Measurements from ENCODE around the gene SNRK.
"Not testable (repeated sequence)": the region's sequence is repeated elsewhere in the genome, so short reads cannot be mapped to it uniquely, and the experiment has no call there.

Gene SNRK

GRCh38 chr3:43346978-43347749 lies 60.8 kb downstream of the SNRK start:
- DNase-seq: no peak

- DNase-seq: no peak
These were observed 61.4 kb downstream of the SNRK start for GRCh38 chr3:43347774-43348173.

- no peak for DNase-seq
These were observed 62.0 kb downstream of the SNRK start for GRCh38 chr3:43348350-43348749.

GRCh38 chr3:43348852-43349574 lies 62.7 kb downstream of the SNRK start:
- DNase-seq: no peak

- no peak for DNase-seq
These were observed 63.4 kb downstream of the SNRK start for GRCh38 chr3:43349716-43350115.

- no peak for DNase-seq
These were observed 67.1 kb downstream of the SNRK start for GRCh38 chr3:43353393-43353792.

- no peak for DNase-seq
These were observed 67.8 kb downstream of the SNRK start for GRCh38 chr3:43353923-43354670.

GRCh38 chr3:43356033-43356432 lies 69.7 kb downstream of the SNRK start:
- DNase-seq: not testable (repeated sequence)

GRCh38 chr3:43361077-43361476 lies 74.7 kb downstream of the SNRK start:
- DNase-seq: no peak

- DNase-seq: no peak
These were observed 75.8 kb downstream of the SNRK start for GRCh38 chr3:43362183-43362582.

- no peak for DNase-seq
These were observed 76.6 kb downstream of the SNRK start for GRCh38 chr3:43362961-43363360.

GRCh38 chr3:43363621-43364266 lies 77.4 kb downstream of the SNRK start:
- no peak for DNase-seq

GRCh38 chr3:43364494-43364893 lies 78.2 kb downstream of the SNRK start:
- DNase-seq: no peak

- DNase-seq: no peak
These were observed 78.6 kb downstream of the SNRK start for GRCh38 chr3:43364926-43365325.

GRCh38 chr3:43365601-43366305 lies 79.4 kb downstream of the SNRK start:
- no peak for DNase-seq

GRCh38 chr3:43366481-43366880 lies 80.1 kb downstream of the SNRK start:
- DNase-seq: no peak

- no peak for DNase-seq
These were observed 80.5 kb downstream of the SNRK start for GRCh38 chr3:43366885-43367284.

- DNase-seq: no peak
These were observed 83.3 kb downstream of the SNRK start for GRCh38 chr3:43369404-43370292.

- no peak for DNase-seq
These were observed 84.1 kb downstream of the SNRK start for GRCh38 chr3:43370293-43370980.

GRCh38 chr3:43371494-43371893 lies 85.2 kb downstream of the SNRK start:
- DNase-seq: no peak

Data from stimulated activated CD4-positive, alpha-beta T cell treated with anti-CD3 and anti-CD28 coated beads, Interleukin-15, amount 100 ng/mL, for 24 hours (primary cell).